ENCODE data around the gene RLN3.

Gene RLN3

GRCh38 chr19:14054099-14054498, 26.2 kb downstream of the RLN3 start:
- DNase-seq (ENCODE audit: low read depth) = no peak

DNA sequence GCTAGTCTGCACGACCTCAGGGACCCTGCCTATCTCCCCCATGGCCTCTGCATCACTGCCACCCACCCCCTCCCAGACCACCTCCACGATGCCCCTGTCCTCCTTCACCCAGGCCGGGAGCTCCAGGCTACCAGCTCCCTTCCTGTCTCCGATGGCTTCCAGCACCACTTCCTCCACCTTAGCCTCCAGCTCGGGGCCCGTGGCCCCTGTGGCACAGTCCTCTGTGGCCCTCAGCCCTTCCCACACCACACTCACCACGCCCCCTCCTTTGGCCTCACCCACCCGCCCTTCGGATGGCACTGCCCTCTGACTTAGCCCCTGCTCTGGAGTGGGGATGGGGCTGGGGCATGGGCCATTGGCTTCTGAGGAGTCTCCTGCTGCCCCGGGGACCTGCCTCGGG, 26.8 kb downstream of the RLN3 start:
- no peak for DNase-seq (ENCODE audit: low read depth)

DNA sequence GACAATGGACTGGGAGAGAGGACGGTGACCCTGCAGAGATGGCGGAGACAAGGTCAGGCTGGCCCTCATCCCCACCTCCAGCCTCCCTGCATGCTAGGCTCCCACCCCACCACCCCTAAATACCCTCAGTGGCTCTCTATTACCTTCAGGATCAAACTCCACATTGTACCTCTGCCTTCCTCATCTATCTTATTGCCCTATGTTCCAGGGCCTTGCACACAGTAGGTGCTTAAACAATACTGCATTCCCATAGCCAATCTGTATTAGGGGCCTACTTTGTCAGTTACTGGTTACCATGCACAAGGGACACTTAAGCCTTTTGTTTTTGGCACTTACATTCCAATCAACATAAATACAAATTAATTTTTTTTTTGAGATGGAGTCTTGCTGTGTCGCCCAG, 27.4 kb downstream of the RLN3 start:
- no peak for DNase-seq (ENCODE audit: low read depth)

GRCh38 chr19:14056069-14056666, 28.2 kb downstream of the RLN3 start:
- no peak for DNase-seq (ENCODE audit: low read depth)

DNA sequence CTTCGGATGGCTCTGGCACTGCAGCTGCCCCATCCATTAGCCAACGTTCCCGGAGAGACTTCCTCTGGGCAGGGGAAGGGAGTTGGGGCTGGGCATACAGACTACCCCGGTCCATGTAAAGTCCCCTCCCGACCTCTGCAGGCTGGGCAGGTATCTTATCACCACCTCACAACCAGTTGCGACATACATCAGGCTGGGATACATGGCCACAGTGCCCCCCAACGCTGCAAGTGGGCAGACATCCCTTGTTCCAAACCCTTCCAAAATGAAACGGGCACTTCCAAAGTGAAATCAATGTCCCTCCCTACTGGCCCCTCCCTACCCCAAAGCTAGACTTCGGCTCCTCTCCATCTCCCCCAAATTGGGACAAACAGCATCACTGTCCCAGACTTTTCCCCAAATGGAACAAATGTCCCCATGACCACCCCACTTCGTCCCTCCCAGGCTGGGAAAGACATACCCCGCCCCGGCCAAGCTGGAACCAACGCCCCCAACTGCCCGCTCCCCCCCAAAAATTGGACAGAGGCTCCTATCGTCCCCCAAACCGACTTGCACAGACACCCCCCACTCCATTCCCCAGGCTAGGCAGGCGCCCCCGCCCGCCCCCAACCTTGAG, 28.9 kb downstream of the RLN3 start:
- no peak for DNase-seq (ENCODE audit: low read depth)

DNA sequence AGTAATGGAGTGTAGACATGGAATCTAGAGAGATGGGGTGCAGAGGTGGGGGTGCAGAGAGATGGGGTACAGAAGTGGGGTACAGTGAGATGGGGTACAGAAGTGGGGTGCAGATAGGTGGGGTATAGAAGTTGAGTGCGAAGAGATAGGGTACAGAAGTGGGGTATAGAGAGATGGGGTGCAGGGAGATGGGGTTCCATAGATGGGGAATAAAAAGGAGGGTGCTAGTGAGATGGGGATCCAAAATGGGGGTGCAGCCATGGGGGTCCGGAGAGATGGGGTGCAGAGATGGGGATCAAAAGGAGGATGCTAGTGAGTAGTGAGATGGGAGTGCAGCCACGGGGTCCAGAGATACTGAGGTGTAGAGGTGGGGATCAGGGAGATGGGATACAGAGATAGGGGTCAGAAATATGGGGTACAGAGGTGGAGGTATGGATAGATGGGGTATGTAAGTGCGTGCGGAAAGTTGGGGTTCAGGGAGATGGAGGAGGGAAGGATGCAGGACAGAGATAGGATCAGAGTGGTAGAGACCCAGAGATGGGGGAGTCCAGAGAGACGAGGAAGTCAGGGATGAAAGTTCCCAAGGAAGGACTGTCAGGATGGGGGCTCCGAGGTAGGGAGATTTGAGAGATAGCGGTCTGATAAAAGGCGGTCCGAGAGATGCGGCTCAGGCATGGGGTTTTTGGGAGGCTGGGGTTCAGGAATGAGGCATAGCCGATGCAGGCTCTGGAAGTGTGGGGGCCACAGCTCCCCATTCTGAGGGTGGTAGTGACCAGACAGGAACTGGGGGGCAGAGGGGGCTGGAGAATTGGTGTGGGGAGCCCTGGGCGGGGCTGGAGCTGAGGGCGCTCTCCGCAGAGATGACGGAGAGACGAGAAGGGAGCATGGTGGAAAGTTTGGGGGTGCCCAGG, 30.5 kb downstream of the RLN3 start:
- no peak for DNase-seq (ENCODE audit: low read depth)

DNA sequence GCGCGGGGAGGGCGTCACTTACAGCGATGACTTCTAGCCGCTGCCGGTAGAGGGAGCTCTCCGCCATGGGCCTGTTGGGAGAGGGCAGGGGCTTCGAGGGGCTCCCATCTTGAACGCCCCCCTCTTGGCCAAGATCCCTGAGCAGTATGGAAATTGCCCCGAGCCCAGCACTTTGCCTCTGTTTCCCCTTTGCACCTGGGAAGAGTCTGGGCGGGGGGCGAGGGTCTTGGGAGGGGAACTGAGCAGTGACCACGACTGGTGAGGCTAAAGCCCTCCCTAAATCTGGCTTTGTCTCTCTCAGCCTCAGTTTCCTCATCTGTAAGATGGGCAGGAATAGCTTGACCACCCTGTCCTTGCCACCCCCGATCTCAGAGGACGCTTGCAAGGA, 31.1 kb downstream of the RLN3 start:
- peak; percentile 21 for DNase-seq (ENCODE audit: low read depth)

DNA sequence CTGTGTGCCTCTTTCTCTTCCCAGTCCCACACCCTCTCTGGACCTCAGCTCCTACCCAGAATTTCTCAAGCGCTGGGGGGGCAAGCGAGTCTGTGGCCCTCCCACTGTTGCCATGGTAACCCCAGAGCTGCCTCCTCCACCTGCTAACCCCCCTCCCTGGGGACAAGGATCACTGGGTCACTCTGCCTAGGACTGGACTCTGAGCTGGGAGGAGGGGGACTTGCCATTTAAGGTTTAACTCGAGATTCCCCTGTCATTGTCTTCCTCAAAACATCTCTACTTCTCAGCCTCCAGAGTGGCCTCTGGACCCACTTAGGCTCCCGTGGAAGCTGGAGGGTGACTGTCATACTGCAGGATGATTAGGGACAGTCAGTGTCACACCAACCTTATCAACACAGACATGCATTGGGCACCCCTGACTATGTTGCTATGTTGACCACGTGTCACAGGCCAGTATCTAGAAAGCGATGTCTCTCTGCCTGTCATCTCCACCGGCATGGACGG, 31.8 kb downstream of the RLN3 start:
- no peak for DNase-seq (ENCODE audit: low read depth)

- no peak for DNase-seq (ENCODE audit: low read depth)
Observed at GRCh38 chr19:14061081-14061749, 33.3 kb downstream of the RLN3 start.

DNA sequence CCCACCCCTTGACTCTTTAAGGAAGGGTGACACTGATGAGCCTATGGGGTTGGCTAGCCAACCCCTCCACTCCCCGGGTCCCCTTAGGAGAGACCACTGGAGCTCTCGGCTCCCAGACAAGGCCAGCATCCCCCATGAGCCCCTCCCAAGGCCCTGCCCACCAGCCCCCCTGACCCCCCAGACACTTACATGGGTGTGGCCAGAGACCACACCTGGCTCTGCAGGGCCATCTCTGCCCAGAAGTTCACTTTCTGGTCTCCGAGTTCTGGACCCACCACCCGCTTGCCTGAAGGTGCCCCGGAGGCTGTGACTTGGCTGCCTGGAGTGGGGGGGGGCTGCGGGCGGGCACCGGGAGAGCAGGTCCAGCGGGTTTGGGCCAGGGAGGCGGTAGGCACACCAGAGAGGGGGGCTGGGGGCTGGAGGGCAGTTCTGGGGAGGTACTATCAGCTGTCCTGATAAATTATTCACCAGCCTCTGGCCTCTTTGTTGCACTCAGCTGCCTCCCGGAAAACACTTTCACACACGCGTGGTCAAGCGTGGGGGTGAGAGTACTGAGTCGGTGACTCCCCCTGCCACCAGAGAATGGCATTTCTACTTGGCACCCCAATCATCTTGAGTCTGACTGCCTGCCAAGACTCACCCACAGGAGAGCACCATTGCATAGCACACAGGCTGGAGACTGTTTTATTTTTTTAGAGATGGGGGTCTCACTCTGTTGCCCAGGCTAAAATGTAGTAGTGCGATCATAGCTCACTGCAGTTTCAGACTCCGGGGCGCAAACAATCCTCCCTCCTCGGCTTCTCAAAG, 34.0 kb downstream of the RLN3 start, which contains the start of gene PALM3:
Gene PALM3 (minus strand): TSS at position 326 of the 807 bp plus-strand sequence. CDS start 96 bp downstream, at position 230.
- no peak for DNase-seq (ENCODE audit: low read depth)

DNA sequence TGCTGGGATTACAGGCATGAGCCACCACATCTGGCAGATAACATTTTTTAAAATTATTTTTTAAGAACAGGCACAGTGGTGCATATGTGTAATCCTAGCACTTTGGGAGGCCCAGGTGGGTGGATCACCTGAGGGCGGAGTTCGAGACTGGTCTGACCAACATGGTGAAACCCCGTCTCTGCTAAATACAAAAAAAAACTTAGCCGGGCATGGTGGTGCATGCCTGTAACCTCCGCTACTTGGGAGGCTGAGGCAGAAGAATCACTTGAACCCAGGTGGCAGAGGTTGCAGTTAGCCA, 34.6 kb downstream of the RLN3 start:
- no peak for DNase-seq (ENCODE audit: low read depth)

DNA sequence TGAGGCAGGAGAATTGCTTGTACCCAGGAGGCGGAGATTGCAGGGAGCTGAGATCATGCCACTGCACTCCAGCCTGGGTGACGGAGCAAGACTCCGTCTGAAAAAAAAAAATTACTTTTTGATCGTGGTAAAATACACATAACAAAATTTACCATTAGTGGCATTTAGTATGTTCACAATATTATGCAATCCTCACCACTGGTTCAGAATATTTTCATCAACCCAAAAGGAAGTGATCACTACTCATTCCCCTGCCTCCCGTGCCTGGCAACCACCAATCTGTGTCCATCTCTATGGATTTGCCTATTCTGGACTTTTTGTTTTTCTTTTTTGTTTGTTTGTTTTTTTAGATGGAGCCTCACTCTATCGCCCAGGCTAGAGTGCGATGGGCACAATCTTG, 35.2 kb downstream of the RLN3 start:
- DNase-seq (ENCODE audit: low read depth) = no peak

GRCh38 chr19:14066134-14066533, 38.2 kb downstream of the RLN3 start:
- DNase-seq (ENCODE audit: low read depth) = no peak

- DNase-seq (ENCODE audit: low read depth) = no peak
Observed at GRCh38 chr19:14070268-14071050, 42.5 kb downstream of the RLN3 start.

DNA sequence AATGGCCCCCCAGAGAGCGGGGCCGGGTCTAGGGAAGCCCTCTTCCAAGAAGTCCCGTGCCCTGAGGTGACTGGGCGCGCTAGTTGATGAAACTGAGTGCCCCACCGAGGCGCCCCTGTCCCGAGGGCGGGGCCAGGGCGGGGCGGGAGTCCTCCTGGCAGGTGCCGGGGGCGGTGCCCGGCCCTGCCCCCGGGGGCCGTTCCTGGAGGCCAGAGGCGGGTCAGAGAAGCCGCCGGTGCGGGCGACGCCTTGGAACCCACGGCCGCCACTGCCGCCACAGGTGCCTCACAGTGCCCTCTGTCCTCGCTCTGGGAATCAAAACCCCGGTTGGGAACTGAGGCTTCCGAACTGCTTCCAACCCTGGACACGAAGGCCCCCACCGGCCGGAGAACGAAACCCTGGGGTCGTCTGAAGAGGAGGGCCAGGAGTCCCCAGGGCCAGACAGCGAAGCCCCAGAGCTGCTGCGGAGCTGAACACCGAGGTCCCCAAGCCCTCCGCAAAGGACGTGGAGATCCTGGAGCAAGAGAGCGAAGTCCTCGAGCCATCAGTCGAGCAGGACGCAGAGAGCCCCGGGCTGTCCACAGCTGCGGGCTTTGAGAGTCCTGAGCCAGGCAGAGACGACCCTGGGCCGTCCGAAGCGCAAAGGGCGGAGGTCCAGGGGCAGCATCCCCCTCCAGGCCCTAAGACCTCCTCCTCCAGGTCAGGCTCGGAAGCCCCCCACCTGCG, 44.8 kb downstream of the RLN3 start, which contains the start of gene MISP3:
Gene MISP3 (plus strand): TSS at position 252 of the 726 bp plus-strand sequence. CDS start 524 bp downstream, outside the sequence.
- no peak for DNase-seq (ENCODE audit: low read depth)

- DNase-seq (ENCODE audit: low read depth) = peak; percentile 69
Observed at GRCh38 chr19:14073261-14073924, 45.4 kb downstream of the RLN3 start.

GRCh38 chr19:14073925-14074838, 46.2 kb downstream of the RLN3 start:
- no peak for DNase-seq (ENCODE audit: low read depth)

DNA sequence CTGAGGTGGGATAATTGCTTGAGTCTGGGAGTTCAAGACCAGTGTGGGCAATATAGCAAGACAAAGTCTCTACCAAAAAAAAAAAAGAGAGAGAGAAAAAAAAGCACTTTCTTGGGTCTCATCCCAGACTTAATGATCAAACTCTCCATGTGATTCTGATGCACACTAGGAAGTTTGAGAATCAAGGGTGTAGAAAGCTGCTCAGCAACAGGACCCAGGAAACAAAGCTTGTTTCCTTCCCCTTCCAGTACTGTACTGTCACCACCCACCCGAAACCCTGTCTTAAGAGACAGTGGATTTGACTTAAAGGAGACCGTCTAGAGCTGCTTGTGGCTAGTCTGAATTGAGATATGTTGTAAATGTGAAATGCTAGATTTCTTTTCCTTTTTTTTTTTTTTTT, 50.5 kb downstream of the RLN3 start:
- no peak for DNase-seq (ENCODE audit: low read depth)
